Neuronal stem cell (in vitro differentiated cells): ENCODE results near the gene TBC1D22A.

ENCODE experiments used
- DNase-seq: peaks from one replicate; pipeline ENCODE4 v3.0.0-alpha.2; 2013; ENCODE audit warnings: low spot score
- H2AFZ ChIP-seq: one replicate; pipeline ENCODE4 v1.6.1; 2013; ENCODE audit warnings: mild to moderate bottlenecking, low read length, inconsistent platforms
- H2AK5ac ChIP-seq: 2 replicates; pipeline ENCODE4 v1.6.1; 2013; ENCODE audit warnings: low read depth, mild to moderate bottlenecking, inconsistent platforms, low read length, moderate library complexity, mixed read lengths
- H2BK120ac ChIP-seq: 2 replicates; pipeline ENCODE4 v1.6.1; 2013; ENCODE audit warnings: low read depth, mild to moderate bottlenecking, inconsistent platforms, low read length, moderate library complexity, mixed read lengths
- H2BK12ac ChIP-seq: one replicate; pipeline ENCODE4 v1.6.1; 2013; ENCODE audit warnings: low read length, inconsistent platforms
- H2BK15ac ChIP-seq: 2 replicates; pipeline ENCODE4 v1.6.1; 2013; ENCODE audit warnings: mild to moderate bottlenecking, low read length, inconsistent platforms, mixed read lengths
- H2BK5ac ChIP-seq: one replicate; pipeline ENCODE4 v1.6.1; 2013; ENCODE audit warnings: inconsistent platforms, mild to moderate bottlenecking, low read length, moderate library complexity
- H3K14ac ChIP-seq: one replicate; pipeline ENCODE4 v1.6.1; 2013; ENCODE audit warnings: low read length, inconsistent platforms
- H3K18ac ChIP-seq: 2 replicates; pipeline ENCODE4 v1.6.1; 2013; ENCODE audit warnings: low read length, inconsistent platforms
- H3K23ac ChIP-seq: 2 replicates; pipeline ENCODE4 v1.6.1; 2013; ENCODE audit warnings: low read depth, mild to moderate bottlenecking, mixed read lengths, low read length, inconsistent platforms; ENCODE audit not compliant: poor library complexity
- H3K27ac ChIP-seq: replicated peaks from 3 replicates; pipeline ENCODE4 v1.5.1; 2013; ENCODE audit warnings: low read length, inconsistent platforms
- H3K27me3 ChIP-seq, 3 experiments: 2 replicates each; pipeline ENCODE4 v1.6.1; 2013; ENCODE audit warnings: low read length in 3 of 3, mild to moderate bottlenecking in 2 of 3, inconsistent platforms in 1 of 3, low read depth in 1 of 3, mixed read lengths in 1 of 3, moderate library complexity in 1 of 3; ENCODE audit not compliant: control insufficient read depth in 3 of 3, insufficient read depth in 3 of 3
- H3K36me3 ChIP-seq, 2 donors: replicated peaks in 1 of 2; 2 replicates each; pipeline ENCODE4 v1.6.1; 2013; ENCODE audit warnings: low read length in 2 of 2; ENCODE audit not compliant: control insufficient read depth in 2 of 2, insufficient read depth in 2 of 2
- H3K4ac ChIP-seq: 2 replicates; pipeline ENCODE4 v1.6.1; 2013; ENCODE audit warnings: inconsistent platforms, mild to moderate bottlenecking, low read length, moderate library complexity
- H3K4me1 ChIP-seq, 2 donors: 1 replicate in 1 of 2; 2 replicates in 1 of 2; pipeline ENCODE4 v1.6.1; 2013; ENCODE audit warnings: low read length in 2 of 2, low read depth in 1 of 2; ENCODE audit not compliant: control insufficient read depth in 2 of 2, insufficient read depth in 1 of 2
- H3K4me2 ChIP-seq: one replicate; pipeline ENCODE4 v1.6.1; 2013; ENCODE audit warnings: mild to moderate bottlenecking, low read length, inconsistent platforms; ENCODE audit not compliant: insufficient read depth, poor library complexity, severe bottlenecking
- H3K4me3 ChIP-seq, 2 donors: 2 replicates each; pipeline ENCODE4 v1.5.1; 2013; ENCODE audit warnings: low read length in 2 of 2, mild to moderate bottlenecking in 2 of 2, inconsistent platforms in 1 of 2, moderate library complexity in 1 of 2
- H3K79me1 ChIP-seq: one replicate; pipeline ENCODE4 v1.6.1; 2013; ENCODE audit warnings: low read depth, mild to moderate bottlenecking, inconsistent platforms, low read length, moderate library complexity
- H3K9ac ChIP-seq: one replicate; pipeline ENCODE4 v1.6.1; 2013; ENCODE audit warnings: mild to moderate bottlenecking, low read depth, low read length, inconsistent platforms; ENCODE audit not compliant: poor library complexity
- H3K9me3 ChIP-seq, 2 donors: replicated peaks in 1 of 2; 2 replicates each; pipeline versions ENCODE3 to v1.6.1; 2013; ENCODE audit warnings: low read length in 2 of 2, mild to moderate bottlenecking in 2 of 2, inconsistent platforms in 1 of 2, low read depth in 1 of 2, mixed read lengths in 1 of 2, moderate library complexity in 1 of 2; ENCODE audit not compliant: control insufficient read depth in 2 of 2, insufficient read depth in 1 of 2
- H4K8ac ChIP-seq: one replicate; pipeline ENCODE4 v1.6.1; 2013; ENCODE audit warnings: low read depth, mild to moderate bottlenecking, inconsistent platforms, low read length, moderate library complexity
- H4K91ac ChIP-seq: one replicate; pipeline ENCODE4 v1.6.1; 2013; ENCODE audit warnings: low read length, low read depth, mild to moderate bottlenecking, inconsistent platforms; ENCODE audit not compliant: poor library complexity
- WGBS, 2 donors: extraction: QIAGEN DNeasy Blood & Tissue Kit; methylation state at CpG; one replicate each; pipeline ENCODE4 v1.1.7; 2013; ENCODE audit warnings: missing lambda C conversion rate in 2 of 2, mixed read lengths in 1 of 2; ENCODE audit not compliant: insufficient read length in 2 of 2, insufficient replicate concordance in 1 of 2; ENCODE audit errors: extremely low coverage in 2 of 2; 5-methylcytosine and 5-hydroxymethylcytosine counted together

The TBC1D22A gene

GRCh38 chr22:47112582-47112965 lies 350.1 kb downstream of the TBC1D22A start:
- peak overlapping the region; percentile 31 for H3K14ac ChIP-seq
- H3K4me1 ChIP-seq: peaks cover 0 to 6% of the 10 kb centered on the region in 2 donors
- no peak overlapping the region for H3K23ac ChIP-seq
- H3K36me3 ChIP-seq: no peaks in the 10 kb centered on the region
- H3K9ac ChIP-seq: peak overlapping the region; percentile 55
- H3K4me3 ChIP-seq: no peak overlapping the region
- H2BK120ac ChIP-seq: no peak overlapping the region
- H3K79me1 ChIP-seq: peaks cover 1% of the 10 kb centered on the region
- H2BK15ac ChIP-seq: no peak overlapping the region
- WGBS, 2 donors: no CpG with 5 or more reads among the region's 13 CpGs
- H4K8ac ChIP-seq: no peak overlapping the region
- peak overlapping the region; percentile 31 for H3K18ac ChIP-seq
- peak overlapping the region; percentile 40 for H3K4ac ChIP-seq
- H3K9me3 ChIP-seq: peaks cover 0 to 2% of the 10 kb centered on the region in 2 donors
- no peak overlapping the region for H2BK12ac ChIP-seq
- H3K27ac ChIP-seq: no peak overlapping the region
- H2AFZ ChIP-seq: no peak overlapping the region
- H2AK5ac ChIP-seq: peak overlapping the region; percentile 38
- no peak overlapping the region for H4K91ac ChIP-seq
- no peak overlapping the region for H2BK5ac ChIP-seq
- no peaks in the 10 kb centered on the region for H3K27me3 ChIP-seq
- DNase-seq: no peak
- no peak overlapping the region for H3K4me2 ChIP-seq

- Histone ChIP-seq H2AK5ac (peak overlapping the region; percentile 38), H2AFZ (no peak overlapping the region), H2BK12ac (no peak overlapping the region), H3K18ac (peak overlapping the region; percentile 72), H3K27me3 (no peaks in the 10 kb centered on the region), H2BK120ac (no peak overlapping the region), H3K14ac (peak overlapping the region; percentile 31), H3K36me3 (no peaks in the 10 kb centered on the region), H3K4me2 (no peak overlapping the region), H2BK15ac (no peak overlapping the region), H3K4me1 (peaks cover 0 to 6% of the 10 kb centered on the region in 2 donors), H3K4me3 (no peak overlapping the region), H3K4ac (no peak overlapping the region), H3K23ac (peak overlapping the region; percentile 39), H4K91ac (no peak overlapping the region), H3K79me1 (peaks cover 1% of the 10 kb centered on the region), H3K9me3 (peaks cover 0 to 2% of the 10 kb centered on the region in 2 donors), H2BK5ac (no peak overlapping the region), H3K27ac (no peak overlapping the region), H3K9ac (peak overlapping the region; percentile 55), H4K8ac (no peak overlapping the region)
- WGBS, 2 donors: no CpG with 5 or more reads among the region's 17 CpGs
- DNase-seq: no peak
These were observed 350.8 kb downstream of the TBC1D22A start for GRCh38 chr22:47112994-47113852.

- no peaks in the 10 kb centered on the region for H3K27me3 ChIP-seq
These were observed 351.5 kb downstream of the TBC1D22A start for GRCh38 chr22:47113853-47114415.

GRCh38 chr22:47114813-47115517 lies 352.5 kb downstream of the TBC1D22A start:
- Histone ChIP-seq H2BK120ac (no peak overlapping the region), H3K4me2 (no peak overlapping the region), H4K91ac (no peak overlapping the region), H2BK12ac (no peak overlapping the region), H3K18ac (peak overlapping the region; percentile 48), H2AFZ (no peak overlapping the region), H2AK5ac (peak overlapping the region; percentile 83), H3K14ac (peak overlapping the region; percentile 63), H2BK15ac (peak overlapping the region; percentile 6), H4K8ac (no peak overlapping the region), H3K4me3 (no peak overlapping the region), H3K36me3 (no peaks in the 10 kb centered on the region), H3K9me3 (no peaks in the 10 kb centered on the region), H2BK5ac (no peak overlapping the region), H3K23ac (peak overlapping the region; percentile 44), H3K9ac (no peak overlapping the region), H3K4me1 (peaks cover 0 to 6% of the 10 kb centered on the region in 2 donors), H3K4ac (no peak overlapping the region), H3K79me1 (peaks cover 1% of the 10 kb centered on the region), H3K27me3 (no peaks in the 10 kb centered on the region), H3K27ac (no peak overlapping the region)
- 100% methylated on average over 3 of the region's 20 CpGs; no CpG with 5 or more reads in 1 of the 2 donors for whole genome bisulfite sequencing, 2 donors
- no peak for DNase-seq

More at GRCh38 chr22:47113853-47114415, 351.5 kb downstream of the TBC1D22A start:
- DNase-seq: no peak
- H3K14ac ChIP-seq: no peak overlapping the region
- H3K23ac ChIP-seq: peak overlapping the region; percentile 39
- peaks cover 1% of the 10 kb centered on the region for H3K79me1 ChIP-seq
- no peaks in the 10 kb centered on the region for H3K36me3 ChIP-seq
- no peak overlapping the region for H4K8ac ChIP-seq
- no peak overlapping the region for H2BK120ac ChIP-seq
- peaks cover 0 to 2% of the 10 kb centered on the region in 2 donors for H3K9me3 ChIP-seq
- no peak overlapping the region for H2BK12ac ChIP-seq
- no peak overlapping the region for H3K4ac ChIP-seq
- H3K9ac ChIP-seq: peak overlapping the region; percentile 15
- no peak overlapping the region for H2AK5ac ChIP-seq
- no peak overlapping the region for H3K4me2 ChIP-seq
- H2BK5ac ChIP-seq: no peak overlapping the region
- no peak overlapping the region for H2AFZ ChIP-seq
- no peak overlapping the region for H4K91ac ChIP-seq
- no peak overlapping the region for H3K18ac ChIP-seq
- peaks cover 0 to 6% of the 10 kb centered on the region in 2 donors for H3K4me1 ChIP-seq
- no peak overlapping the region for H3K27ac ChIP-seq
- no CpG with 5 or more reads among the region's 8 CpGs for WGBS, 2 donors
- no peak overlapping the region for H3K4me3 ChIP-seq
- no peak overlapping the region for H2BK15ac ChIP-seq
